Suppressor macrophage treated with lipopolysaccharide for 4 hours (primary cell): Measurements from ENCODE around the gene ESYT1.

Experiments
- DNase-seq: peaks from one replicate; pipeline ENCODE4 v3.0.0-alpha.2; 2020

ESYT1 gene

DNA sequence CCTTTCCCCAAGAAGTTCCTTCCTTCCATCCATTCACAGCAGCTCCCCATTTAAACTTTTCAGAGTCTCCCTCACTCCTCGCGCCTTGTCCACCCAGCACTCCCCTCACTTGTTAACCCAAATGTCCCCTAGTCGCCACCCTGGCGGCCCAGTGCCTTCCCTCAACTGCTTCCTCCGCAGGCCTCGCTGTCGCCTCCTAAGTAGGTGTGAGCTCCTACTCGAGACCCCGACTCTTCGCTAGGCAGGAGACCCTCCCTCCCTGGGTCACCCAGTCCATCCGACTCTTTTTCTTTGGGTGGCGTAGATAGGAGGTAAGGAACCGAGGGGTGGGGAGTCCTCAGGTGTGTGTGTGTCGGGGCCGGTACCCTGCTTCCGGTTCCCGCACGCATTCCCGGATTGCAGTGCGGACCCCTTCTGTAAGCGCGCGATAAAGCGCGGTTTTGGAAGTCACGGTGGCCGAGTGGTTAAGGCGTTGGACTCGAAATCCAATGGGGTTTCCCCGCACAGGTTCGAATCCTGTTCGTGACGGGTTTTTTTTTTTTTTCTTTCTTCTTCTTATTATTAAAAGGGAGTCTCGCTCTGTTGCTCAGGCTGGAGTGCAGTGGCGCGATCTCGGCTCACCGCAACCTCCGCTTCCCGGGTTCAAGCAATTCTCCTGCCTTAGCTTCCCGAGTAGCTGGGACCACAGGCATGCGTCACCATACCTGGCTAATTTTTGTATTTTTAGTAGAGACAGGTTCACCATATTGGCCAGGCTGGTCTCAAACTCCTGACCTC is 62.0 kb downstream of the ESYT1 start:
- peak; percentile 88 for DNase-seq

DNA sequence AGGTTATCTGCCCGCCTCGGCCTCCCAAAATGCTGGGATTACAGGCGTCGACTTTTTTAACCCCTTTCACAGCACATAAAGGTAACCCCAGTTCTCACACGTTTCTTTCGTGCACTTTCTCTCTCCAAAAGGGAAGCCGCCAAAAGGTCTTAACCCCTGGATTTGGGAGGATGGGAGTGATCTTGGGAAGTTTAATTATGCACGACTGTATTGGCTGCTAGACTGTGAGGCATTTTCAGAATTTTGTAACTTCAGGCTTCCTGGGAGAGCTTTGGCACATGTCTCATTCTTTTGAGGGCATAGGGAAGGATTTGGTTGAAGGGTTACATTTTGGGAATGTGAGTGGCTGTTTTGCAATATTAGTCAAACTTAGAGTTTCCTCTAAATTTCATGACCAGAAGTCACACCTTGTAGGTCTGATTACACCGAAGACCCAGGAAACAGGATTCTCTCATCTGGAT is 62.7 kb downstream of the ESYT1 start:
- no peak for DNase-seq

DNA sequence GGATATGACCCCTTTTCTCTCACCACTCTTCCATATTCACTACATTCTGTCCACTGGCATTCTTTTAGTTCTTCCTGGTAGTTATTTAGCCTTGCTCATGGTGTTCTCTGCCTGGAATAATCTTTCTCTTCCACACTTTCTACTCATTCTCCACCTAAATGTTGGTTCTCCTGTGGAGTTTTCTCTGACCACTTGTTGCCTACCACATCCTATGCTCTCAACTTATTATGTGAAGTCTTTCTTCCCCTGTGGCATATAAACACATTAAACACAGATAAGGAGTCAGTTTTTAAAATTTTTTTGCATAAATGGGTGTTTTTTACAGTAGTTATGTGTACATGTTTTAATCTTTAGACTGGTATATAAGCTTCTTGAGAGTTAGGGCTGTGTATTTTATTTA is 64.5 kb downstream of the ESYT1 start:
- DNase-seq, result no peak

DNA sequence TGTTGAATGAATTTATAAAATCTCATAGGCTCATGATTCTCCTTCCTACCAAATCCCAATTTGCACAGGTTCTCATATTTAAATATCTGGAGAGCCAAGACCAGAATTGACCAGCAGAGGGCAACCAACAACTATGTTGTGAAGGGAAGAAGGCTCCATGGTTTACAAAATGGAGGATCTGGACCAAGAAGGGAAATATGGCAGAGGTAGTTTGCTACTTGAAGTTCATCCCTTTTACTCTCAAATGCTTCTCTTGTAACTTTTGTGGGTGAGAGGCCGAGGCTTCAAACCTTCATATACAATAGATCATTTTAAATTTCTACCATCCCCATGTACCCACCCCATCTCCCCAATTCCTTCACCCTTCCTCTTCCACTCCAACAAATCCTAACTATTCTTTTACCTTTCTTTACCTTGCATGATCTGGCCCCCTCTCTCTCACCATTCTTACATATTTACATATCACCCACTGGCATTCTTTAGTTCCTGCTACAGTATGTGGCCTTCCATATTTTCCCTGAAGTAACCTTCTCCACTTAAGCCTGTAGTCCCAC is 65.0 kb downstream of the ESYT1 start:
- DNase-seq, result peak; percentile 96
